NT2/D1 (cell line): Measurements from ENCODE around the gene CCNJL.

Experiments used
- YY1 ChIP-seq: IDR thresholded peaks from 2 replicates; pipeline ENCODE4 v1.6.1; 2011; ENCODE audit not compliant: insufficient read length, insufficient read depth
- ZNF274 ChIP-seq: IDR thresholded peaks from 2 replicates; pipeline ENCODE4 v1.6.1; 2011; ENCODE audit warnings: mild to moderate bottlenecking, low read depth, low read length

GRCh38 chr5:160262151-160263074 is 50.0 kb downstream of the CCNJL start:
- TF ChIP-seq YY1 = no peak
- no peak for TF ChIP-seq ZNF274
